ENCODE measurements around the gene RBMS2. TPM values are rescaled to one million over a fixed set of nuclear protein-coding genes. Genes with fewer than 3 reads are reported as not detected.
"Not testable (repeated sequence)": the region's sequence is repeated elsewhere in the genome, so short reads cannot be mapped to it uniquely, and the experiment has no call there.

RBMS2 gene, protein sequence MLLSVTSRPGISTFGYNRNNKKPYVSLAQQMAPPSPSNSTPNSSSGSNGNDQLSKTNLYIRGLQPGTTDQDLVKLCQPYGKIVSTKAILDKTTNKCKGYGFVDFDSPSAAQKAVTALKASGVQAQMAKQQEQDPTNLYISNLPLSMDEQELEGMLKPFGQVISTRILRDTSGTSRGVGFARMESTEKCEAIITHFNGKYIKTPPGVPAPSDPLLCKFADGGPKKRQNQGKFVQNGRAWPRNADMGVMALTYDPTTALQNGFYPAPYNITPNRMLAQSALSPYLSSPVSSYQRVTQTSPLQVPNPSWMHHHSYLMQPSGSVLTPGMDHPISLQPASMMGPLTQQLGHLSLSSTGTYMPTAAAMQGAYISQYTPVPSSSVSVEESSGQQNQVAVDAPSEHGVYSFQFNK
- total RNA-seq: 4.1 and 5.8 TPM in 2 replicates

DNA sequence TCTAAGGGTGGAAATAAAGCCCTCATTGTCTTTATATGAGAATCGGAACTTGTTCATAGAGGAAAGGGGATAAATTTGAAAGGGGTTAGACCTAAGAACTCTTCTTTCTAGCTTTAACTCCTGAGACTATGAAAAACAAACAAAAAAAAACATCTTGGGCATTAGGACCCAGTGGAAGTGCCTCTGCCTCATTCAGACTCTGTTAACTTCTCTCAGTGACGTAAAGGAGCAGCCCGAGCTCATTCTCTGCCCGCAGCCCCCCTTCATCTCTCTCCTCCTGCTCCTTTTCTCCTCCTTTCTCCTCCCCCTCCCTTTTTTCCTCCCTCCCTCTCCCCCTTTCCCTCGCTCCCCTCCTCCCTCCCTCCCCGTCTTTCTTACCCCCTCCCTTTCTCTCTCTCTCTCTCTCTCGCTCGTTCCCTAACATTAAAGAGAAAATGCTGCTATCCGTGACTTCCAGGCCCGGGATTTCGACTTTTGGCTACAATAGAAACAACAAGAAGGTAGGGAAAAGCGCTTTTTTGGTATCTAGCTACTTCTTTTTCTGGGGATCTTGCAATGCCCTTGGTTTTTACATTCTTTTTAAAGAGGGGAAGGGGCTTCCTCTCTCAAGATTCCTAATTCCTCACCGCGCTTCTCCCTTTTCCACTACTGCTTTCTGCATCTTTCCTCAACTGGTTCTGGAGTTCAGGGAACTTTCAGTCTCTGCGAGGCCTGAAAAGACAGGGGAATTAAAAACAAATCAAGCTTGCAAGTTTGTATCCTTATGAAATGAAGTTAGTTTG is at the start of gene RBMS2:
Gene RBMS2 (plus strand): TSS at position 231 of the 782 bp plus-strand sequence. CDS start 204 bp downstream, at position 435.
- peak within 1 kb of the TSS; percentile 93 for H3K4me3 Mint-ChIP-seq
- intact Hi-C loops (cut with micrococcal nuclease): loop anchor here (2.0 kb wide), 1 partner anchor 107 kb away; no protein-coding TSS in a partner anchor
- no peaks in the 10 kb centered on the region for H3K27me3 Mint-ChIP-seq
- peak within 1 kb of the TSS; percentile 75 for H3K27ac Mint-ChIP-seq
- H3K4me1 Mint-ChIP-seq: peaks cover 29% of the 10 kb centered on the region
- DNase-seq: peak; percentile 81
- H3K9me3 Mint-ChIP-seq: no peaks in the 10 kb centered on the region
- no peaks in the 10 kb centered on the region for H3K36me3 Mint-ChIP-seq (ENCODE audit: low read depth)

DNA sequence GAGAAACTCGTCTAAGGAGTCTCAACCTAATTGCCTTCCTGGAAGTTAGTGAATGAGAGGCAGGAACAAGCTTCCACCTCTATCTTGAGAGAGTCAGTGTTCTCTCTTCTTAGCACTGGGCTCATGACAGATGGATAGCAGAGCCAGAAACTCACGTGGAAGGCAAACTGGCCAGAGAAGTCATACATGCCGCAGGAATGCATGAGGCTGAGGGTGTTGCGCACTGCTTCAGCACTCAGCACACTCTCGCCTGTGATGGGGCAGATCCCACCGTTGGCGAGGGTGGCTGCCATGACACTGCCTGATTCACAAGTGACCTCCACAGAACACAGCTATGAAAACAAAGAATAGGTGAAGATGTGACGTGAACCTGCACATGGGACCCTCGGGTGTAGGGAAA is 47.2 kb upstream of the RBMS2 start:
- Mint-ChIP-seq H3K4me3 (no peak overlapping the region), H3K4me1 (peaks cover 15% of the 10 kb centered on the region), H3K36me3 (ENCODE audit: low read depth) (peaks cover 22% of the 10 kb centered on the region), H3K9me3 (no peaks in the 10 kb centered on the region), H3K27ac (no peak overlapping the region), H3K27me3 (no peaks in the 10 kb centered on the region)
- DNase-seq: no peak
- intact Hi-C loops (cut with micrococcal nuclease): no loop called here

DNA sequence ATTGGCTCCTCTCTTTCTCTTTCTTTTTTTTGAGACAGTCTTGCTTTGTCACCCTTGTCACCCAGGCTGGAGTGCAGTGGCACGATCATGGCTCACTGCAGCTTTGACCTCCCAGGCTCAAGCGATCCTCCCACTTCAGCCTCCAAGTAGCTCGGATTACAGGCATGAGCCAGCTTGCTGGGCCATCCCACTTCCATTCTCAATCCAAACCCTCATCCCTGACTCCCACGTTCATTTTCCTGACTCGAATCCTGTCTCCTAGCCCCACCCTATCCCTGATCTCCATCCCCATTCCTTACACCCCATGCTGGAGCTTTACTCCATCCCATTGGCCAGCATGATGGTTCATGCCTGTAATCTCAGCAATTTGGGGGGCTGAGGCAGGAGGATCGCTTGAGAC is 45.5 kb upstream of the RBMS2 start:
- Mint-ChIP-seq H3K27ac (no peak overlapping the region), H3K27me3 (no peaks in the 10 kb centered on the region), H3K4me1 (peaks cover 9% of the 10 kb centered on the region), H3K9me3 (no peaks in the 10 kb centered on the region), H3K4me3 (no peak overlapping the region), H3K36me3 (ENCODE audit: low read depth) (peaks cover 12% of the 10 kb centered on the region)
- DNase-seq: no peak
- intact Hi-C loops (cut with micrococcal nuclease): no loop called here

DNA sequence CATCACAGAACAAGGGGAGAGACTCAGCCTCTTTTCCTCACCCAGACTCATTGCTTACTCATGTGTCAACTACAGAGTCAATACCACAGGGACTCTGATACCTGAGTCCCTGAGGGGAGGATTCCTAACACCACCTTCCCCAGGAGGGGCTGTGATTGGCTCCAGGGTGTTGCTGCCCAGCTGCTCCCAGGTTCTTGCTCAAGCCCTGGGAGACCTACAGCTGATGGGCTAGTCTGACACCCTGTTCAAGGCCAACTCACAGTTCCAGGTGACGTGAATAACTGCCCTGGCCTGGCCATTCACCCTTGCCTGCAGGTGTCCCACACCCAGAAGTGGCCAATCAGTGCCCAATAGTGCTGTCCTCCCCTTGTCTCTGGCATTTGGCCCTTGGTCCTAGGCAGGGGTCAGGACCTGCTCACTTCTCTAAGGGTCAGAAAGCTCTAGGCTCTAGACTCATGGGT is 44.6 kb upstream of the RBMS2 start:
- H3K36me3 Mint-ChIP-seq (ENCODE audit: low read depth): peaks cover 9% of the 10 kb centered on the region
- H3K4me3 Mint-ChIP-seq: no peak overlapping the region
- H3K27ac Mint-ChIP-seq: no peak overlapping the region
- intact Hi-C loops (cut with micrococcal nuclease): no loop called here
- DNase-seq: no peak
- H3K9me3 Mint-ChIP-seq: no peaks in the 10 kb centered on the region
- H3K4me1 Mint-ChIP-seq: peaks cover 5% of the 10 kb centered on the region
- no peaks in the 10 kb centered on the region for H3K27me3 Mint-ChIP-seq

DNA sequence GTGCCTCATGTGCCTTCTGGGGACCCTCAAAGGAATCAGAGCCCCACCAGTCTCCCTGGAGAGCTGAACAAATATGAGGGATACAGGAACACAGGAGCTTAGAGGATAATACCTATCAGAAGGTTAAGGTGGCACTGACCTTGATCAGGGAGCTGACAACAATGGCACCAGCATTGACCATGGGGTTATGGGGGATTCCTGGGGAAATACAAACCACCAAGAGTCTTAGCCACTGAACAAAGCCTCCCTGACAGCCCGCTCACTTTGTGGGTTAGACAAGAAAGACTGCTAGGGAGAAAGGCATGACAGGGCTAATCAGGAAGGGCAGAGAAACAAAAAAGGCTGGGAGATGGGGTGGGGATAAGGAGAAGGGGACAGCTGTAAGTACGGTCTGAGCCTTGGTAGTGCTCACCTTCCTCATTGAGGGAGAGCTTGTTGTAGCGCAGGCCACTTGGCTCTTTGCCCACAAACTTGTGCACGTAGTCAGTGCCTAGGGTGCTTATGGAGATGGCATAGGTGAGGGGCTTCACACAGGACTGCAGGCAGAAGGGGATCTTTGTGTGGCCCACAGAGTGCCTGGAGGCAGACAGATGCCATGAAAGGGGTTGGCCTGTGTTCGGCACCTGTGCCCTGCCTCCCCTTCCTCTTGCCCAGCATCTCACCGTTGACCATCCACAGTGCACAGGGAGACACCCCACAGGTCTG is 43.9 kb upstream of the RBMS2 start:
- Mint-ChIP-seq H3K4me1 (peaks cover 5% of the 10 kb centered on the region), H3K27ac (no peak overlapping the region), H3K9me3 (no peaks in the 10 kb centered on the region), H3K27me3 (no peaks in the 10 kb centered on the region), H3K4me3 (no peak overlapping the region), H3K36me3 (ENCODE audit: low read depth) (peaks cover 7% of the 10 kb centered on the region)
- no peak for DNase-seq
- intact Hi-C loops (cut with micrococcal nuclease): no loop called here

DNA sequence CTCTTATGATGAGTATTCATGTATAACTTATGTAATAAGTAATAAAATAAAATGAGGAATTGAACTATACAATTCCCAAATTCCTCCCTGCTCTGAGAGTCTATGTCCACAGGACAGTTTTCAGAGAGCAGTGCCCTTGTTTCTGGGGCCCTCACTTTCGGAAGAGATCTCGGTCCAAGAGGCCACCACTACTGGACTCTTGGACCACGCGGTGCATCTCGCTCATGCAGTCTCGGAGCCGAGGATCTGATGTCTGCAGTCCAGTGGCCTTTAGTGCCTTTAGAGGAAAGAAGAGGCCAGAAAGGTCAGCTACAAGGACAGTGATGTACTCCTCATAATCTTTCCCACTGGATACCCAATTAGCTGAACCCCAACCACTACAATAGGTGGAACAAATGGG is 42.0 kb upstream of the RBMS2 start:
- H3K4me1 Mint-ChIP-seq: peaks cover 5% of the 10 kb centered on the region
- no peaks in the 10 kb centered on the region for H3K27me3 Mint-ChIP-seq
- H3K4me3 Mint-ChIP-seq: no peak overlapping the region
- intact Hi-C loops (cut with micrococcal nuclease): no loop called here
- DNase-seq: no peak
- H3K9me3 Mint-ChIP-seq: no peaks in the 10 kb centered on the region
- no peak overlapping the region for H3K27ac Mint-ChIP-seq
- H3K36me3 Mint-ChIP-seq (ENCODE audit: low read depth): no peaks in the 10 kb centered on the region

DNA sequence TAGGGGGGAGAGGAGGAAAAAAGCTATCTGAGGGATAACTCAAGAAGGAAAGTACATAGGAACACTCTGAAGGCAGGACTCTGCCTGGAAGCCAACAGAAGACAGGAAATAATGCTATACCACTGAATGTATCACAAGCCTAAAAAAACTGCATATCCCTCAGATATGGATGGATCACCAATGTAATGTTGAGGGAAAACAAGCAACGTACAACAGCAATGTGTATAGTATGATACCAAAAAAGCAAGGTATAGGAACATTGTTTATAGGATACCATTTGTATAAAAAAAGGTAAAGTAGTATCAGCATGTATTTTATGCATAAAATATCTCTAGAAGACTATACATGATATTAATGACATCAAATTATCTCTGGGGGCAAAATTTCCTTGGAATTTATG is 37.1 kb upstream of the RBMS2 start:
- DNase-seq: no peak
- H3K4me3 Mint-ChIP-seq: no peak overlapping the region
- H3K27ac Mint-ChIP-seq: no peak overlapping the region
- peaks cover 4% of the 10 kb centered on the region for H3K36me3 Mint-ChIP-seq (ENCODE audit: low read depth)
- peaks cover 5% of the 10 kb centered on the region for H3K9me3 Mint-ChIP-seq
- H3K27me3 Mint-ChIP-seq: peaks cover 19% of the 10 kb centered on the region
- intact Hi-C loops (cut with micrococcal nuclease): no loop called here
- peaks cover 16% of the 10 kb centered on the region for H3K4me1 Mint-ChIP-seq

DNA sequence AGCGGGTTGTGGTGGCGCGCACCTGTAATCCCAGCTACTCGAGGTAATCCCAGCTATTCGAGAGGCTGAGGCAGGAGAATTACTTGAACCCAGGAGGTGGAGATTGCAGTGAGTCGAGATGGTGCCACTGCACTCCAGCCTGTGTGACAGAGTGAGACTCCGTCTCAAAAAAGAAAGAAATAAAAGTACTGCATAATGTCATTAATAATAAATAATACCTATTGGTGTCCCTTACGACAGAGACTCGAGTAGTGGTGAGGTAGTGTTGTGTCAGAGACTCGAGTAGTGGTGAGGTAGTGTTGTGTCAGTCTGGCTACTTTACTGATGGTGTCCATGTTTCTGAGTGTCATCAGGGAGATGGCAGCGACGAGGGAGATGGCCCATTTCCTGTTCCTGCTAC is 34.9 kb upstream of the RBMS2 start:
- intact Hi-C loops (cut with micrococcal nuclease): no loop called here
- Mint-ChIP-seq H3K36me3 (ENCODE audit: low read depth) (peaks cover 4% of the 10 kb centered on the region), H3K4me3 (no peak overlapping the region), H3K27me3 (peaks cover 33% of the 10 kb centered on the region), H3K4me1 (peaks cover 12% of the 10 kb centered on the region), H3K9me3 (peaks cover 5% of the 10 kb centered on the region), H3K27ac (no peak overlapping the region)
- no peak for DNase-seq

DNA sequence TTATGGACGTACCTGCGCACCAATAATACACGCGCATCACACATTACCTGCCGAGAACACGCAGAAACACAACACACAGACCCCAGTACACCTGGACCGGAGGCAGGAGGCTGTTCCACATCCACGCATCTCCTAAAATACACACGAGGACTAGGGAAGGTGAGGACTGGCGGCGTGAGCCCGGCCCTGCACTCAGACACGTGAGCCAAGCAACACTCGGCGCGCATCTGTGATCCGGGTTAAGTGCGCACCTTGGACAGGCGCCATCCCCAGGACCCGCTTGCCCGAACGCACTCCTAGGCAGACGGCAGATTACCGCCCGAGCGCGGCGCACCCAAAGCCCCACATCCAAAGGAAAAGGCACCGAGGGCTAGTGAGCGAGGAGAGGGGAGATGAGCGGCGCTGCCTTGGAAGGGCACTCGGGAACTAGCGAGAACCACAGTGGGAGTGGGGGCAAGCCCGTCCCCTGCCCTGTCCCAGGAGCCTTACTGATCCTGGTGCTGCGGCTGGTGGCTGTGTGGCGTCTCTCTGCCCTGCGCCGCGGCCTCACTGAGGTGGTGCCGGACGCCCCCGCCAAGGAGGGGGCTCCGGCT is 34.1 kb upstream of the RBMS2 start:
- Mint-ChIP-seq H3K9me3 (peaks cover 5% of the 10 kb centered on the region), H3K4me3 (peak overlapping the region; percentile 87), H3K4me1 (peaks cover 12% of the 10 kb centered on the region), H3K27me3 (peaks cover 35% of the 10 kb centered on the region), H3K36me3 (ENCODE audit: low read depth) (peaks cover 4% of the 10 kb centered on the region), H3K27ac (no peak overlapping the region)
- peak; percentile 72 for DNase-seq
- intact Hi-C loops (cut with micrococcal nuclease): loop anchor here (2.0 kb wide), 1 partner anchor 19 kb away; the partner anchor contains the start of gene SPRYD4

DNA sequence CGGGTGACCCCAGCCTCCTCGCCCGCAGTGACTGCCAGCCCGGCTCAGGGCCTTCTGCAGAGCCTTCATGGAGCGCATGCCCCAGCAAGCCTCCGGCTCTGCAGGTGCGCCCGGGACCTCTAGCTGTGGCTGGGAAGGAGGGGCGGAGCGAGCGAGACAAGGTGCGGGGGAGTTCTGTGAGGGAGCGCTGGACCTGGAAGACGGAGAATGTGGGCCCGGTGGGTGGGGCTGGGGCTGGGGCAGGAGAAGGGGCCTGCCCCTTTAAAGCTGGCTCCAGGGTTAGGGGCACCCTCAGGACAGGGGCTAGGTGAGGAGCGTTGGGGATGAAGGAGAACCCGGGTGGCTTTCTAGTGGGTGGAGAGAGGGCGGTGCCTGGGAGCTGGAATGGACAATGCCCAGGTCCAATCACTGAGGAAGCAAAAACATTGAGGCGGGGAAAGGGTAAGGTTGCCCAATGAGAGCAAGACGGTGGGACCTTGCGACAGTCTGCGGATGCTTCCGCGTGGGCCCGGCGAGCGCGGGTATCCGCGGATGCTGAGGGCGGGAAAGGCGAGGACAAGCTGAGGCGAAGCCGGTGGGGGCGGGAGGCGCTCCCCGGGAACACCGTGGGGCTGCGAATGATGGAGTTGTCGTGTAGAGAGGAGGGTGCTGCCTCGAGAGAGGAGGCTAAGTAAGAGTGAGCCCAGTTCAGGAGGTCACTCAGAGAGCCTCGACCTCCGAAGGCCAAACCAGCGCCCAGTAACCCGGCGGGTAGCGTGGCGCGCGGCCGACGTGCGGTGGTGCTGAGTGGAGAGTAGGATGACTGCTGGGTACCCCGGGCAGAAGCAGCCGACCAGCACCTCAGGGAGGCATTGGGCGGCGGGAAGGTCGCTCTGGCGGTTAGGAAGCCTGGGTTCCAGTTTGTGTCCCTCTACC is 33.3 kb upstream of the RBMS2 start, which contains the start of gene GLS2:
Gene GLS2 (minus strand): TSS at position 121 of the 915 bp plus-strand sequence. CDS start 43 bp downstream, at position 78.
- peaks cover 5% of the 10 kb centered on the region for H3K9me3 Mint-ChIP-seq
- intact Hi-C loops (cut with micrococcal nuclease): loop anchor here (2.0 kb wide), 1 partner anchor 19 kb away; the partner anchor contains the start of gene SPRYD4
- H3K4me3 Mint-ChIP-seq: peak within 1 kb of the TSS; percentile 87
- DNase-seq: peak; percentile 90
- no peak within 1 kb of the TSS for H3K27ac Mint-ChIP-seq
- H3K4me1 Mint-ChIP-seq: peaks cover 12% of the 10 kb centered on the region
- peaks cover 38% of the 10 kb centered on the region for H3K27me3 Mint-ChIP-seq
- peaks cover 4% of the 10 kb centered on the region for H3K36me3 Mint-ChIP-seq (ENCODE audit: low read depth)

DNA sequence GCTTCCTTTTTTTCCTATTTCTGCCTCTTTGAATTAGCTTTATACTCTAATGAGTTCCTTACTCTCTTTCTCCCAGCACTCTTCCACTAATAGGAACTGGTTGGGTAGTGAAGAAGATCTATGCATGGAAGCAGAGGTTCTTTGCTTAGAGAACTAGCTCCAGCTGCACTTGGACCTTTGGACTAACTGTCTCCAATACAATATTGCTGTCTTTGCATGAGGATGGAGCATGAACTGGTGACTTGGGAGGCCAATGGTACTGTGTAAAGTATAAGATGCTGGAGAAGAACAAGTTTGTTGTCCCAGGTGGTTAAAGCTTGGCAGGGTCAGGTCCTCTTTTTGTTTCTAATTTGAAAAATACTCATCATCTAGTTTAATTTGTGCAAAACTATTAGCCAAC is 31.3 kb upstream of the RBMS2 start:
- peaks cover 38% of the 10 kb centered on the region for H3K27me3 Mint-ChIP-seq

DNA sequence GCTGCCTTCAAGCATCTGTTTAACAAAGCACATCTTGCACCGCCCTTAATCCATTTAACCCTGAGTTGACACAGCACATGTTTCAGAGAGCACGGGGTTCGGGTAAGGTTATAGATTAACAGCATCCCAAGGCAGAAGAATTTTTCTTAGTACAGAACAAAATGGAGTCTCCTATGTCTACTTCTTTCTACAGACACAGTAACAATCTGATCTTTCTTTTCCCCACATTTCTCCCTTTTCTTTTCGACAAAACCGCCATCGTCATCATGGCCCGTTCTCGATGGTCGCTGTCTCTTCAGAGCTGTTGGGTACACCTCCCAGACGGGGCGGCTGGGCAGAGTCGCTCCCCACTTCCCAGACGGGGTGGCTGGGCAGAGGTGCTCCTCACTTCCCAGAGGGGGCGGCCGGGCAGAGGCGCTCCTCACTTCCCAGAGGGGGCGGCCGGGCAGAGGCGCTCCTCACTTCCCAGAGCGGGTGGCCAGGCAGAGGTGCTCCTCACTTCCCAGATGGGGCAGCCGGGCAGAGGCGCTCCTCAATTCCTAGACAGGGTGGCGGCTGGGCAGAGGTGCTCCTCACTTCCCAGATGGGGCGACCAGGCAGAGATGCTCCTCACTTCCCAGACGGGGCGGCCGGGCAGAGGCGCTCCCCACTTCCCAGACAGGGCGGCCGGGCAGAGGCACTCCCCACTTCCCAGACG is 28.1 kb upstream of the RBMS2 start:
- intact Hi-C loops (cut with micrococcal nuclease); H3K36me3 Mint-ChIP-seq (ENCODE audit: low read depth); H3K27ac Mint-ChIP-seq; H3K9me3 Mint-ChIP-seq; H3K4me3 Mint-ChIP-seq; DNase-seq; H3K4me1 Mint-ChIP-seq: not testable (repeated sequence)
- H3K27me3 Mint-ChIP-seq: peaks cover 29% of the 10 kb centered on the region

More for the DNA sequence above, 31.3 kb upstream of the RBMS2 start:
- Mint-ChIP-seq H3K9me3 (peaks cover 5% of the 10 kb centered on the region), H3K4me3 (no peak overlapping the region), H3K27ac (no peak overlapping the region), H3K36me3 (ENCODE audit: low read depth) (peaks cover 4% of the 10 kb centered on the region), H3K4me1 (peaks cover 12% of the 10 kb centered on the region)
- DNase-seq: no peak
- intact Hi-C loops (cut with micrococcal nuclease): no loop called here
